Activated T-cell treated with anti-CD3 and anti-CD28 coated beads, Interleukin-2, amount 50 U/mL, for 4 hours (primary cell): Measurements from ENCODE around the gene NUP35. TPM values are rescaled to one million over a fixed set of nuclear protein-coding genes. Genes with fewer than 3 reads are reported as not detected.

ENCODE experiments used
- ATAC-seq, 2 donors: fragments of 200-7000 bp; cut with Tn5 transposase; one replicate each; pipeline ENCODE4 v1.10.0; 2021
- DNase-seq: peaks from one replicate; pipeline ENCODE4 v3.0.0-alpha.2; 2020
- H3K27me3 Mint-ChIP-seq: one replicate; pipeline ENCODE4 v1.8.0; 2021; ENCODE audit warnings: low read depth, mixed read lengths
- H3K36me3 Mint-ChIP-seq: one replicate; pipeline ENCODE4 v1.8.0; 2022; ENCODE audit warnings: mixed read lengths; ENCODE audit not compliant: insufficient read depth
- H3K4me1 Mint-ChIP-seq: one replicate; pipeline ENCODE4 v1.8.0; 2021; ENCODE audit warnings: low read depth, mixed read lengths
- H3K4me3 Mint-ChIP-seq: one replicate; pipeline ENCODE4 v1.8.0; 2021; ENCODE audit warnings: mild to moderate bottlenecking, moderate library complexity, mixed read lengths
- H3K9me3 Mint-ChIP-seq: one replicate; pipeline ENCODE4 v1.8.0; 2021; ENCODE audit warnings: mixed read lengths
- total RNA-seq, 3 donors: library from RNA; stranded (reverse); gene quantifications; one replicate each; pipeline ENCODE4 v1.2.1, GENCODE V29; 2021

NUP35 gene
- total RNA-seq, 3 donors from 2014 or later: 55.0 to 61.9 (median 60.5) TPM

GRCh38 chr2:183209395-183210028 is 85.3 kb downstream of the NUP35 start:
- DNase-seq: no peak
- no peak for ATAC-seq
- H3K27me3 Mint-ChIP-seq: no peaks in the 10 kb centered on the region
- peaks cover 24% of the 10 kb centered on the region for H3K36me3 Mint-ChIP-seq
- H3K9me3 Mint-ChIP-seq: peaks cover 8% of the 10 kb centered on the region
- H3K4me3 Mint-ChIP-seq: no peak overlapping the region
- H3K4me1 Mint-ChIP-seq: peaks cover 2% of the 10 kb centered on the region

Other genes starting within 250 kb of the NUP35 start
- gene NCKAP1, start 86.0 kb upstream of the NUP35 start, total RNA-seq: 10 to 100 TPM in 1 of 3 donors, 1 to 10 TPM in 2; 8.2 to 13.0 (median 8.3) TPM
- 1 to 10 TPM; 1.2 to 2.5 (median 2.2) TPM for gene DUSP19, start 45.7 kb upstream of the NUP35 start, total RNA-seq